Cardiac septum (tissue), 1 donor: ENCODE measurements around the gene NMB. TPM values are rescaled to one million over a fixed set of nuclear protein-coding genes. Genes with fewer than 3 reads are reported as not detected.
"Not testable (repeated sequence)": the region's sequence is repeated elsewhere in the genome, so short reads cannot be mapped to it uniquely, and the experiment has no call there.

Experiments used
- DNase-seq: peaks from one replicate; pipeline ENCODE4 v3.0.0-alpha.2; 2020; ENCODE audit warnings: low spot score
- intact Hi-C: fragments of 100-400 bp; cut with DNase I; formaldehyde crosslinking; loops from one replicate; pipeline ENCODE4 v1.14.0; 2022
- total RNA-seq: library from RNA; stranded (reverse); fragmentation: NEBNext Ultra II Directional; extraction: Animal tissue kit (Norgen Biotek cat#: 25700); gene quantifications from one replicate; pipeline ENCODE4 v1.2.1, GENCODE V29; 2021
- donor health status: DM: no; HTN: no; CAD: no.

The NMB gene
- total RNA-seq, 1 donor from 2014 or later = 2.6 TPM

GRCh38 chr15:84658788-84659411, 901 bp upstream of the NMB start:
- DNase-seq = no peak
- intact Hi-C loops = loop anchor here (5.0 to 10.0 kb wide), 4 partner anchors 56 to 258 kb away; partner anchors contain the start of genes ALPK3, SEC11A and ZNF592

- intact Hi-C loops = loop anchor here (5.0 to 10.0 kb wide), 4 partner anchors 57 to 260 kb away; partner anchors contain the start of genes ALPK3, SEC11A and ZNF592
- DNase-seq = no peak
Observed at GRCh38 chr15:84657748-84658079, 285 bp downstream of the NMB start.

DNA sequence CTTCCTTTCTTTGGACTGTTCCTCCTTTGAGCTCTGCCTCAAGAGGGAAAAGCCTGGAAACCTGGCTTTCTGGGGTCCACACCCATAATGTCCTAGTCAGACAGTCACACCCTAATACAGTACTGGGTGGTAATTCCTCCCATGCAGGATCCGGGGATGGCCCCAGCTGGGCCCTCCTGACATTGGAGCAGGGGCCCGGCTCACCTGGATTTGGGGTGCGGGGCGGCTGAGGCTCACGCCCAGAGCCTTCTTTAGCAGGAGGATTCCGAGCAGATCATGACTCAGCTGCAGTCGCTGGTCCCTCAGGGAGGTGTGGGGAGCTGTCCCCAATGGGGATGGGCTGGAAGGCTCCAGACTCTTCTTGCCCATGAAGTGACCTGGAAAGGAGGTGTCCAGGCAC, 1.0 kb downstream of the NMB start:
- intact Hi-C loops = loop anchor here (5.0 to 10.0 kb wide), 4 partner anchors 58 to 260 kb away; partner anchors contain the start of genes ALPK3, SEC11A and ZNF592
- DNase-seq = no peak

GRCh38 chr15:84654689-84655453, 3.1 kb downstream of the NMB start:
- DNase-seq = peak; percentile 89
- intact Hi-C loops = loop anchor here (2.0 to 10.0 kb wide), 7 partner anchors 20 to 272 kb away; partner anchors contain the start of genes ALPK3, SEC11A, ZNF592 and ZSCAN2

DNA sequence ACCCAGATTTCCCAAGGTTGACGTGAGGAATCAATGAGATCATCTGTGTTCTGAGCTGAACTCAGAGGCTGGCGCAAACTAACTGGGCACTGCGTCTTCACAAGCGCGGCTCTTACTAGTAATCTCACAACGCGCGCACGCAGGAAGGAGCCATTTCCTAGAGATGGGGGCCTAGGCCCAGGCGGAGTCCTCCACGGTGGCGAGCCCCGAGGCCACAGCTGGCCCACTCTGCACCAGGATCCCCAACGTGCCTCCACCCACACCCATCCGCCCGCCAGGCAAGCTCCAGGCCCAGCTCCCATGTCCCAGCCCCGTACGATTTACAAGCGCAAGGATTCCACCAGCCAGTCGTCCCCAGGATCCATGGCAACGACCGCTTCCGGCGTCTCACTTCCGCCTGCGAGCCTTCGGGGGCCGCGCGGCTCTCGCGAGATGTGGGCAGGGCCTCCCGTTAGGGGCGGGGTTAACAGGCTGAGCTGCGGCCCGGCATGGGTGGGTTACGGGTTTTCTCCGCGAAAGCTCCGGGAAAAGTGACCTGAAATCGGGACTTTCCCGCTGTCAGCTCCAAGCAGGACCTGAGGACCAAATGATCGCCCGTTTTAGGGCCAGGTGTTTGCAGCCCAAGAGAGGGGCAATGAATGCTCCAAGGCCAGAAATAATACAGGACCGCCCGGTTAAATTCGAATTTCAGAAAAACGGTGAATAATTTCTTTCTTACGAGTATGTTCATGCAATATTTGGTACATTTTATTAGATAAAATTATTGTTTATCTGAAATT, 3.9 kb downstream of the NMB start, which contains the start of gene WDR73:
TSS of gene WDR73 (minus strand) at position 374 of the 779 bp plus-strand sequence. CDS start at position 365, 9 bp downstream.
- intact Hi-C loops = loop anchor here (2.0 to 10.0 kb wide), 4 partner anchors 19 to 273 kb away; partner anchors contain the start of genes SEC11A and ZSCAN2
- peak; percentile 99 for DNase-seq

DNA sequence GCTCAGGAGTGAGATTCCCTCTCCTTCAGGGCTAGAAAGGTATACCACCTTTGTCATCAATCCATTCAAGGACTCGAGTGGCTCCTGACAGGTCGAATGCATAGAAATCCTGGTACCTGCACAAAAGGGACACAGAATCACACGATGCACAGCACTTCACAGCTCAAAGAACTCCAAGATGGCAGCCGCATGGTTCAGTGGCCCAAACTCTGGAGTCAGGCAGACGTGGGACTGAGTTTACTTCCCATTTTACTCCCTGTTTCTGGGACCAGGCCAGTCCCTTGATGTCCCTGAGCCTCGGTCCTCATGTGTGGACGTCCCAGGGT, 4.5 kb downstream of the NMB start:
- intact Hi-C loops = loop anchor here (5.0 to 10.0 kb wide), 2 partner anchors 61 to 274 kb away; partner anchors contain the start of gene SEC11A
- DNase-seq = no peak

- intact Hi-C loops = loop anchor here (5.0 to 10.0 kb wide), 2 partner anchors 65 to 278 kb away; partner anchors contain the start of gene SEC11A
- DNase-seq = no peak
Observed at GRCh38 chr15:84649706-84650105, 8.3 kb downstream of the NMB start.

DNA sequence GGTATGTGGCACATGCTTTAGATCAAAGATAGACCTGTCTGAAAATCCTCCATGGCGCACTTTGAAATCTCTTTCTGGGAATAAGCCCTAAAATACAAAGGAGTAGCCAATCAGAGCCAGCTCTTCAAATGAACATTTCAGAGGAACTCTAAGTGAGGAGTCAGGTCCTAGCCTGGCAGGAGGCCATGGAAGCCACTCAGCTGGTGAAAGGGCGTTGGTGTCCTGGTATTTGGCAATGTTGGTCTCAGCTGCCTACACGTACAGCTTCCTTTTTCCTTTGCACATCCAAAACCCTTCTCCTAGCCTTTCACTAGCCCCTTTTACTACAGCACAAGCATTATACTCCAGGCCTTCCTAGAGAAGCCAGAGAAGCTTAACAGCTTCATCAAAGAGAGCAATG, 9.5 kb downstream of the NMB start:
- intact Hi-C loops = no loop called here
- DNase-seq = no peak

- no peak for DNase-seq
- intact Hi-C loops = no loop called here
Observed at GRCh38 chr15:84647726-84648125, 10.3 kb downstream of the NMB start.

GRCh38 chr15:84645997-84646396, 12.0 kb downstream of the NMB start:
- intact Hi-C loops = no loop called here
- no peak for DNase-seq

DNA sequence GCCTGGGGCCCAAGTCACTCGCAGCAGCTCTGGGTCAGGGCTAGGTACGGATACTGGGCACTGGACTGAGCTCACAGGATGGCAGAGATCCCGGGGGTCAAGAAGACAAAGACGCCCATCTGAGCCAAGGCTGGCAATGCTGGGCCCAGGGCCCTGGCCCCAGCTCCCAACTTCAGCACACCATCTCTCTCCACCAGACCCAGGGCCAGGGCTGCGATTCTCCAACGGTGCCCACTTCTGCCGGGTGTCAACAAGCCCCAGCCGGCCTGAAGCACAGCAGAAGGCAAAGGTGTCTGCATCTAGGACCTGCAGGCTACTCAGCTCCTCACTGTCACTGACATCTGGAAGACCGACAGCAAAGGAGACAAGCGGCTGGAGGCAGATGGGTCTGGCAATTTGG, 12.5 kb downstream of the NMB start:
- intact Hi-C loops = no loop called here
- no peak for DNase-seq

GRCh38 chr15:84643838-84644237, 14.2 kb downstream of the NMB start:
- intact Hi-C loops = no loop called here
- DNase-seq = peak; percentile 19

DNA sequence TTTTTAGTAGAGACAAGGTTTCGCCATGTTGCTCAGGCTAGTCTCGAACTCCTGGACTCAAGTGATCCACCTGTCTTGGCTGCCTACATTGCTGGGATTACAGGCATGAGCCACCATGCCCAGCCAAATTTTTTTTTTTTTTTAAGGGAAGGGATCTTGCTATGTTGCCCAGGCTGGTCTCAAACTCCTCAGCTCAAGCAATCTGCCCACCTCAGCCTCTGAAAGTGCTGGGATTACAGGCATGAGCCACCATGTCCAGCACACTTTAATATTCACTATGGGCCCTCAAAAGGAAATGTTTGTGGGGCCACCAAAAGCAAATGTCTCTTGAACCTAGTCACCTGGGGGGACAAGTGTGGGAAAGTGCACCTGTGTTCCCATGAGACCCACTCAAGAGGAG, 15.4 kb downstream of the NMB start:
- intact Hi-C loops, DNase-seq: not testable (repeated sequence)

- DNase-seq, intact Hi-C loops: not testable (repeated sequence)
Observed at GRCh38 chr15:84641871-84642270, 16.1 kb downstream of the NMB start.

- intact Hi-C loops = no loop called here
- DNase-seq = no peak
Observed at GRCh38 chr15:84638103-84638502, 19.9 kb downstream of the NMB start.

DNA sequence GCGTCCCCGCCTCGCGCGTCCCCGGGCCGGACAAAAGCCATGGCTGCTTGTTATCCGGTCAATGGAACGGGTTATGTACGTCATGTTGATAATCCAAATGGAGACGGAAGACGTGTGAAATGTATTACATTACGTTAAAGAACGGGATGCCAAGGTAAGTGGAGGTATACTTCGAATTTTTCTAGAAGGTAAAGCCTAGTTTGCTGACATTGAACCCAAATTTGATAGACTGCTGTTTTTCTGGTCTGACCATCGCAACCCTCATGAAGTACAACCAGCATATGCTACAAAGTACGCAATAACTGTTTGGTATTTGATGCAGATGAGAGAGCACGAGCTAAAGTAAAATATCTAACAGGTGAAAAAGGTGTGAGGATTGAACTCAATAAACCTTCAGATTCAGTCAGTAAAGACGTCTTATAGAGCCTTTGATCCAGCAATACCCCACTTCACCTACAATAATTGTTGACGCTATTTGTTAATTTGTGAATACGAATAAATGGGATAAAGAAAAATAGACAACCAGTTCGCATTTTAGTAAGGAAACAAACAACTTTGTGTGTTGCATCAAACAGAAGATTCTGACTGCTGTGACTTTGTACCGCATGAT, 23.7 kb downstream of the NMB start:
- no peak for DNase-seq
- intact Hi-C loops = loop anchor here (2.0 kb wide), 1 partner anchor 20 kb away; the partner anchor contains the start of gene WDR73

- peak; percentile 86 for DNase-seq
- intact Hi-C loops = loop anchor here (2.0 kb wide), 1 partner anchor 21 kb away; the partner anchor contains the start of gene WDR73
Observed at GRCh38 chr15:84633311-84634227, 24.4 kb downstream of the NMB start.

GRCh38 chr15:84631706-84632272, 26.2 kb downstream of the NMB start:
- DNase-seq = no peak
- intact Hi-C loops = loop anchor here (2.0 kb wide), 1 partner anchor 31 kb away; the partner anchor contains the start of gene ZSCAN2
